HL-60 (cell line): ENCODE measurements around the gene KLF3.

ENCODE experiments used
- DNase-seq, 2 experiments: peaks; one replicate each; pipeline ENCODE4 v3.0.0-alpha.2; 2010 to 2020; ENCODE audit warnings: low read depth in 1 of 2, low spot score in 1 of 2
- H3K27ac ChIP-seq: fragments of 250-450 bp; sonication (Bioruptor Pico); replicated peaks from 2 replicates; pipeline ENCODE4 v1.5.1; 2020; ENCODE audit warnings: mild to moderate bottlenecking, moderate library complexity
- H3K27me3 ChIP-seq: fragments of 250-450 bp; sonication (Bioruptor Pico); 2 replicates; pipeline ENCODE4 v1.5.1; 2021; ENCODE audit warnings: mild to moderate bottlenecking, moderate library complexity; ENCODE audit not compliant: insufficient read depth, poor library complexity, severe bottlenecking
- H3K4me3 ChIP-seq: replicated peaks from 2 replicates; pipeline ENCODE4 v1.5.1; 2011; ENCODE audit warnings: mild to moderate bottlenecking, control low read depth, low read length; ENCODE audit not compliant: insufficient read depth
- CTCF ChIP-seq: IDR thresholded peaks from one replicate; pipeline ENCODE4 v1.5.1; 2011; ENCODE audit warnings: low read length, control low read depth, inconsistent platforms; ENCODE audit not compliant: insufficient read depth
- GABPA ChIP-seq: IDR thresholded peaks from 2 replicates; pipeline ENCODE4 v1.6.1; 2012; ENCODE audit warnings: low read depth
- POLR2AphosphoS5 ChIP-seq: IDR thresholded peaks from 2 replicates; pipeline ENCODE4 v1.6.1; 2012; ENCODE audit warnings: low read depth
- REST ChIP-seq: IDR thresholded peaks from 2 replicates; pipeline ENCODE4 v1.6.1; 2012; ENCODE audit warnings: low read depth; ENCODE audit not compliant: insufficient replicate concordance
- SPI1 ChIP-seq: IDR thresholded peaks from 2 replicates; pipeline ENCODE4 v1.6.1; 2012; ENCODE audit warnings: low read depth, mild to moderate bottlenecking, borderline replicate concordance

KLF3 gene

DNA sequence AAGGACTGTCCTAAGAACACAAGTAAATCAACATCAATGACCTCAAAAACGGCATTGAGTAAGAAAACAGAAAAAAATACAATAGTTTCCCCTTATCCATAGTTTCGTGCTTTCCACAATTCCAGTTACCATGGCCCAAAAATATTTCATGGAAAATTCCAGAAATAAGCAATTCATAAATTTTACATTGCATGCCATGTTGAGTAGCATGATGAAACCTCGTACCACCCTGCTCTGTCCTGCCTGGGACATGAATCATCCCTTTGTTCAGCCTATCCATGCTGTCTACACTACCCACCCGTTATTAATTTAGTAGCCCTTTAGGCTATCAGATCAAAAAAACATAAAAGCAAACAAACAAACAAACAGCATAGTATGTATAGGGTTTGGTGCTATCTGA is 51.1 kb downstream of the KLF3 start:
- Histone ChIP-seq H3K4me3 (no peak overlapping the region), H3K27ac (no peak overlapping the region), H3K27me3 (no peaks in the 10 kb centered on the region)
- no peak for DNase-seq
- TF ChIP-seq SPI1 (no peak), CTCF (no peak), GABPA (no peak), REST (no peak), POLR2AphosphoS5 (no peak)

DNA sequence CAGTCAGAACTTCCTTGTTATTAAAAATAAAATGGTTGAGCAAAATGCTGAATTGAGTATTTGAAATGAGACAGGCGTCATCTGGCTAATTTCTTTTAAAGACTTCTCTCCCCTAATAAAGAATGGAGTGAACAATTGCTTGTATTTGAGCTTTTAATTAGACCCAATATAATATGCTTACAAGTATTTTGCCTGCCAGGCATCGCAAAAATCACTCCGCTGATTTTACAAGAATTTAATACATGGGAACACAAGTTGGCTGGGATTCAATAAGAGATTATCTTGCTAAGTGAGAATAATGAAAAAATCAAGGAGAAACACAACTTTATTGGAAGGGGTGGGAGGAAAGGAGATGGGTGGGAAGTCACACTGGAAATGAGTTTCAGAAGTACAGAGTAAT is 52.3 kb downstream of the KLF3 start:
- DNase-seq, result no peak
- TF ChIP-seq SPI1, result no peak
- TF ChIP-seq GABPA, result no peak
- no peak for TF ChIP-seq CTCF
- no peak for TF ChIP-seq REST
- TF ChIP-seq POLR2AphosphoS5, result no peak
- Histone ChIP-seq H3K27ac (no peak overlapping the region), H3K27me3 (no peaks in the 10 kb centered on the region), H3K4me3 (no peak overlapping the region)

- H3K27ac ChIP-seq, result no peak overlapping the region
- TF ChIP-seq REST (no peak), SPI1 (no peak), GABPA (no peak), CTCF (no peak), POLR2AphosphoS5 (no peak)
- no peak for DNase-seq
- H3K4me3 ChIP-seq, result no peak overlapping the region
- H3K27me3 ChIP-seq, result no peaks in the 10 kb centered on the region
Measured at GRCh38 chr4:38717604-38718003, 53.6 kb downstream of the KLF3 start.
